H1 (cell line): ENCODE measurements around the gene HOMER3. TPM values are rescaled to one million over a fixed set of nuclear protein-coding genes. Genes with fewer than 3 reads are reported as not detected.

Source experiments
- CHD7 ChIP-seq: fragments of 300-600 bp; sonication (generic); IDR thresholded peaks from 2 replicates; pipeline ENCODE4 v1.7.1; 2012; ENCODE audit warnings: low read length, moderate library complexity, mild to moderate bottlenecking, inconsistent platforms; ENCODE audit not compliant: insufficient replicate concordance
- KDM4A ChIP-seq: IDR thresholded peaks from one replicate; pipeline ENCODE4 v1.7.1; 2012; ENCODE audit warnings: low read depth, mild to moderate bottlenecking, moderate library complexity, low read length, inconsistent platforms; ENCODE audit not compliant: severe bottlenecking
- SAP30 ChIP-seq: fragments of 300-600 bp; sonication (generic); IDR thresholded peaks from 2 replicates; pipeline ENCODE4 v1.7.1; 2012; ENCODE audit warnings: low read length, moderate library complexity, mild to moderate bottlenecking, inconsistent platforms; ENCODE audit not compliant: insufficient read depth, insufficient replicate concordance
- SIX5 ChIP-seq: IDR thresholded peaks from 2 replicates; pipeline ENCODE4 v1.6.1; 2011; ENCODE audit warnings: mild to moderate bottlenecking, low read depth, low read length
- polyA plus RNA-seq, 7 experiments: library from polyadenylated mRNA; depleted of rRNA in 3 of 7; stranded (reverse) in 5 of 7; unstranded in 2 of 7; fragments of >200 nt in 5 of 7; fragments of 200-250 nt in 2 of 7; gene quantifications; 1 replicate in 5 of 7; 2 replicates in 1 of 7; 4 replicates in 1 of 7; pipeline versions ENCODE4 v1.2.1 to v1.2.3, GENCODE V29; 2011 to 2013; ENCODE audit warnings: missing spikeins in 2 of 7, mixed read lengths in 2 of 7
- total RNA-seq: library from RNA; stranded (reverse); fragmentation: NEBNext Ultra II Directional; extraction: Animal tissue kit (Norgen Biotek cat#: 25700); gene quantifications from 2 replicates; pipeline ENCODE4 v1.2.1, GENCODE V29; 2021

Gene HOMER3
- total and polyA plus RNA-seq, 2 of the 8 experiments (the other 6 are each of a cell fraction or from before 2014, with no cell fraction given): 28.3 to 41.6 TPM

GRCh38 chr19:18945297-18945696 lies 4.3 kb upstream of the HOMER3 start (continued):
- no peak for TF ChIP-seq CHD7
- no peak for TF ChIP-seq SIX5
- TF ChIP-seq KDM4A: no peak
- TF ChIP-seq SAP30: no peak
- TF ChIP-seq, all 59 proteins: peak for 0
